GM20000 (cell line): ENCODE data around the gene PLSCR5.

Source experiments
- DNase-seq: peaks from one replicate; pipeline ENCODE4 v3.0.0; 2012; ENCODE audit warnings: low spot score
- TF ChIP-seq, protein P1 (sequence below): IDR thresholded peaks from 2 replicates; pipeline ENCODE4 v1.5.1; 2012; ENCODE audit warnings: mild to moderate bottlenecking, control low read depth; ENCODE audit errors: extremely low read depth, missing control alignments

PLSCR5 gene

GRCh38 chr3:146612015-146612414 lies 6.9 kb upstream of the PLSCR5 start:
- DNase-seq = no peak
- TF ChIP-seq, protein P1, sequence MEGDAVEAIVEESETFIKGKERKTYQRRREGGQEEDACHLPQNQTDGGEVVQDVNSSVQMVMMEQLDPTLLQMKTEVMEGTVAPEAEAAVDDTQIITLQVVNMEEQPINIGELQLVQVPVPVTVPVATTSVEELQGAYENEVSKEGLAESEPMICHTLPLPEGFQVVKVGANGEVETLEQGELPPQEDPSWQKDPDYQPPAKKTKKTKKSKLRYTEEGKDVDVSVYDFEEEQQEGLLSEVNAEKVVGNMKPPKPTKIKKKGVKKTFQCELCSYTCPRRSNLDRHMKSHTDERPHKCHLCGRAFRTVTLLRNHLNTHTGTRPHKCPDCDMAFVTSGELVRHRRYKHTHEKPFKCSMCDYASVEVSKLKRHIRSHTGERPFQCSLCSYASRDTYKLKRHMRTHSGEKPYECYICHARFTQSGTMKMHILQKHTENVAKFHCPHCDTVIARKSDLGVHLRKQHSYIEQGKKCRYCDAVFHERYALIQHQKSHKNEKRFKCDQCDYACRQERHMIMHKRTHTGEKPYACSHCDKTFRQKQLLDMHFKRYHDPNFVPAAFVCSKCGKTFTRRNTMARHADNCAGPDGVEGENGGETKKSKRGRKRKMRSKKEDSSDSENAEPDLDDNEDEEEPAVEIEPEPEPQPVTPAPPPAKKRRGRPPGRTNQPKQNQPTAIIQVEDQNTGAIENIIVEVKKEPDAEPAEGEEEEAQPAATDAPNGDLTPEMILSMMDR = no peak

GRCh38 chr3:146611096-146611495 lies 6.0 kb upstream of the PLSCR5 start:
- DNase-seq = no peak
- TF ChIP-seq, protein P1 = no peak

DNA sequence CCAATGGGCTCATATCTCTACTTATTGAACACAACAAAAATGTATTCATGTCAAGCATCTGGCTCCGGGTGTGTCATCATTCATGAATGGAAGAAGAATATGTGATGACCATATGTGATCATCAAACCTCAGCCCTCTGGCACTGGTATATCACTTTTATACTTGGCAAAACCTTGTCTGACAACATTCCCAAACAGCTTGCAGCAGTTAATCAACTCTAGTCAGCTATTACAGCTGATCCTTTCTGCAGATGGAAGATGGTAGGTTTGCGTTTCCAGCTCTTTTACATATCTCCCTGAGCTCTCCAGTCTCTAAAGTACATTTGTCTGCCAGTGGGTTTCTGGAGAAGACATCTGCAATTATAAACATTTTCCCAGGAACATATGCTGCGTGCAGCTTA lies 6.6 kb downstream of the PLSCR5 start:
- TF ChIP-seq, protein P1 = no peak
- DNase-seq = no peak

GRCh38 chr3:146594843-146595482 lies 10.2 kb downstream of the PLSCR5 start:
- TF ChIP-seq, protein P1 = peak; percentile 1
- no peak for DNase-seq

- TF ChIP-seq, protein P1 = no peak
- no peak for DNase-seq
Observed at GRCh38 chr3:146593776-146594175, 11.4 kb downstream of the PLSCR5 start.

DNA sequence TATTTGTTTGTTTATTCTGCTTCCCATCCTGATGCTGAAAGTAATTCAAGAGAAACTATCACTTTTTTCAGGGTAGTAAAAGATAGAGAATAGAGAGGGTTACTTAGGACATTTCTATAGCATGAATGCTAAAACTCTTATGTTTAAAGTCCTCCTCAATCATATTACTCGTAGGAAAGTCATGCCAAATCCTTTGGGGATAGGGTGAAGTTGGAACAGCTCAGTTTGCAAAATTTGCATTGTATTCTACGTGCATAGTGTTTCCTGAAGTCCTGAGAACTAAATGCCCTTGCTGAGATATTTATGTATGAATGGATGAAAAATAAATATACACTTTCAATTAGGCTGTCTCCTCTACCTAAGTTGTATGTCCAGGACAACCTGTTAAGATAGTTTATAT lies 14.6 kb downstream of the PLSCR5 start:
- no peak for DNase-seq

GRCh38 chr3:146589899-146590508 lies 15.1 kb downstream of the PLSCR5 start:
- TF ChIP-seq, protein P1 = peak; percentile 30
- DNase-seq = peak; percentile 13

More for the DNA sequence above, 14.6 kb downstream of the PLSCR5 start:
- TF ChIP-seq, protein P1 = no peak
